ENCODE measurements around the gene ASCL3. TPM values are rescaled to one million over a fixed set of nuclear protein-coding genes. Genes with fewer than 3 reads are reported as not detected.
A peak's percentile ranks its signal among the peaks of the same experiment; 100 is the strongest.

ASCL3 gene
- total RNA-seq, 1 donor, result not detected

GRCh38 chr11:8934742-8935488 is 7.9 kb downstream of the ASCL3 start:
- no peaks in the 10 kb centered on the region for H3K36me3 ChIP-seq (ENCODE audit: insufficient read depth, low read length)
- H3K79me2 ChIP-seq (ENCODE audit: insufficient read depth, low read length), result no peaks in the 10 kb centered on the region
- TF ChIP-seq CTCF (IDR thresholded peaks at IDR 0.05; ENCODE audit: extremely low read depth, low read depth, low read length), result no peak
- no peaks in the 10 kb centered on the region for H4K20me1 ChIP-seq (ENCODE audit: insufficient read depth, low read length)
- H3K9me3 ChIP-seq (ENCODE audit: low read depth, low read length), result no peaks in the 10 kb centered on the region
- peaks cover 8% of the 10 kb centered on the region for H3K4me1 ChIP-seq (ENCODE audit: insufficient read depth, low read length)
- peak overlapping the region; percentile 48 for H3K4me2 ChIP-seq (ENCODE audit: insufficient read depth, low read length)
- H3K4me3 ChIP-seq (ENCODE audit: insufficient read depth, low read length), result no peak overlapping the region
- no peaks in the 10 kb centered on the region for H3K27me3 ChIP-seq (ENCODE audit: insufficient read depth, low read length)
- DNase-seq (ENCODE audit: insufficient read length, low spot score, missing footprints), result peak; percentile 89
- no peak overlapping the region for H3K27ac ChIP-seq (ENCODE audit: low read depth, low read length)
- H2AFZ ChIP-seq (ENCODE audit: low read length), result no peak overlapping the region

DNA sequence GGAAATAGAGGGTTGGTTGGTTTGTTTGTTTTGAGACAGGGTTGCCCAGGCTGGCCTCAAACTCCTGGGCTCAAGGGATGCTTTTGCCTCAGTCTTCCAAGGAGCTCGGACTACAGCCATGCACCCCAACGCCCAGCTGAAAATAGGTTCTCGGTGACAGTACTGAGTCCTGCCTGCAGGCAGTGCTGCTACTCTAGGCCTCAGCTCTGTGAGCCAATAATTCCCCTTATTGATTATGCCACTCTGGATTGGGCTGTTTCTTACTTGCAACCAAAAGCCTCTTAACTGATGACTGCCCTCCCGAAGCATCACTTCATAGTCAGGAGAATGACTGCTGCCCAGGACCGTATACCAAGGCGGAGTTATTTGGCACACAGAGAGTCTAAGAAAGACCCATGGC is 8.9 kb downstream of the ASCL3 start:
- Histone ChIP-seq H3K27me3 (ENCODE audit: insufficient read depth, low read length) (no peaks in the 10 kb centered on the region), H3K79me2 (ENCODE audit: insufficient read depth, low read length) (no peaks in the 10 kb centered on the region), H2AFZ (ENCODE audit: low read length) (peak overlapping the region; percentile 11), H3K9me3 (ENCODE audit: low read depth, low read length) (no peaks in the 10 kb centered on the region), H3K36me3 (ENCODE audit: insufficient read depth, low read length) (no peaks in the 10 kb centered on the region), H4K20me1 (ENCODE audit: insufficient read depth, low read length) (no peaks in the 10 kb centered on the region), H3K4me1 (ENCODE audit: insufficient read depth, low read length) (peaks cover 8% of the 10 kb centered on the region), H3K4me2 (ENCODE audit: insufficient read depth, low read length) (no peak overlapping the region), H3K4me3 (ENCODE audit: insufficient read depth, low read length) (no peak overlapping the region), H3K27ac (ENCODE audit: low read depth, low read length) (no peak overlapping the region)
- peak; percentile 22 for TF ChIP-seq CTCF (IDR thresholded peaks at IDR 0.05; ENCODE audit: extremely low read depth, low read depth, low read length)
- no peak for DNase-seq (ENCODE audit: insufficient read length, low spot score, missing footprints)

DNA sequence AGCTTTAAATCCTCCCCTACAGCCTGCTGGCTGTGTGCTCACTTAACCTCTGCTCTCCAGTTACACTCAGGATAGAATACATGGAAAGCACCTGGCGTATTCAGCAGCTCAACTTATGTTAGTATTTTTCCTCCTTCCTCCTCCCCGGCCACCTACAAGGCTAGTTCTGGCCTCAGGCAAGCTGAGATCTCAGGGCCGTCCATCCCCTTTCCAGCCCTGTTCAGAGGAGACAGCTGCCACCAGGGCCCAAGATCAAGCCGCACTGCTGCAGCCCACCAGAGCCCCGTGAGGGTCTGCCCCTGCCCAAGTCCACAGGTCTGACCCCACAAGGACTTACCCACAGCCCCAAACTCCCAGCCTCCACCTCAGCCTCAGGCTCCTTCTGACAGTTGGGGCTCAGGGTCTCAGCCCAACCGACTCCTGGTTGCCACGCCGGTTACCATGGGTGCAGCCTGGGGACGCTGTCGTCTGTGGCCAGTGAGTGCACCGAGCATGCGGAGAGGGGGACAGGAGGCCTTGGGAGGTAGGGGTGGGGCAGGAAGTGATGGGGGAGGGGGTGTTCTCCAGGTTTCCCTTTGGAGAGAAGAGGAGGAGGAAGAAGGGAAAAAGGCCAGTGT is 10.1 kb downstream of the ASCL3 start, which contains the start of gene C11orf16:
Gene C11orf16 (minus strand): TSS at position 384 of the 617 bp plus-strand sequence. CDS start 639 bp downstream, outside the sequence.
- no peak for DNase-seq (ENCODE audit: insufficient read length, low spot score, missing footprints)
- H3K4me1 ChIP-seq (ENCODE audit: insufficient read depth, low read length), result peaks cover 12% of the 10 kb centered on the region
- no peak within 1 kb of the TSS for H3K4me2 ChIP-seq (ENCODE audit: insufficient read depth, low read length)
- peak within 1 kb of the TSS; percentile 11 for H2AFZ ChIP-seq (ENCODE audit: low read length)
- no peak for TF ChIP-seq CTCF (IDR thresholded peaks at IDR 0.05; ENCODE audit: extremely low read depth, low read depth, low read length)
- no peaks in the 10 kb centered on the region for H3K79me2 ChIP-seq (ENCODE audit: insufficient read depth, low read length)
- H3K4me3 ChIP-seq (ENCODE audit: insufficient read depth, low read length), result no peak within 1 kb of the TSS
- no peaks in the 10 kb centered on the region for H4K20me1 ChIP-seq (ENCODE audit: insufficient read depth, low read length)
- H3K27me3 ChIP-seq (ENCODE audit: insufficient read depth, low read length), result no peaks in the 10 kb centered on the region
- H3K9me3 ChIP-seq (ENCODE audit: low read depth, low read length), result no peaks in the 10 kb centered on the region
- no peak within 1 kb of the TSS for H3K27ac ChIP-seq (ENCODE audit: low read depth, low read length)
- no peaks in the 10 kb centered on the region for H3K36me3 ChIP-seq (ENCODE audit: insufficient read depth, low read length)

DNA sequence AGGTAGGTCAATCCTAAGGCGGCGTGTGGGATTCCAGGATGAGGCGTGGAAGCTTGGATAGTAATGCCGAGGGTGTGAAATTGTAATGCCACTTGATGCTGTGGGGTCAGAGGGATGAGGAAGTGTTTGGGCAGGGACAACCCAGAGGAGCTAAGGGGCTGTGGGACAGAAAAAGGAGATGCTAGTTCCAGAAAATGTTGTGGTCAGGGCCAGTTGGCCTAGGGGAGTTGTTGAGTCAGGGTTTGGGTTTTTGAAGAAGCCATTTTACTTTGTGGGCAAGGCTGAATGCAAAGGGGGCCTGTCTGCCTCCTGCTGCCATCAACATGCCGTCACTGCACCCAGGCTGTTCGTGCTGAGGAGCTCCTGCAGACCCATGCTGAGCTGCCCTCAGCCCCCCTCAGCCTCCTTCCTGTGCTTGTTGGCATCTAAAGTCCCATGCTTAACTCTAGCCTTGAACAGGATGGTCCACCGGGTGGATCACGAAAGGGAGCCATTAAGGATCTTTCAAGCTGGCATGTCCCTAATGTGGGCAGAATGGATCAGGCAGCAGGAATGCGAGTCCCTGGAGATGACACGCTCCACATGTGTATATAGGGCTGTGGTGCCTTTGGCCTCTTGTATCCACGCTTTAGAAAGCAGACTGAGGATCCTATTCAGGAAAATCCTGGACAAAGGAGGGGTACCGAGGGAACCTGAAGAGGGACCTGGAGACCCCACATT is 12.2 kb downstream of the ASCL3 start:
- H2AFZ ChIP-seq (ENCODE audit: low read length), result peak overlapping the region; percentile 56
- H3K4me2 ChIP-seq (ENCODE audit: insufficient read depth, low read length), result peak overlapping the region; percentile 11
- H3K79me2 ChIP-seq (ENCODE audit: insufficient read depth, low read length), result no peaks in the 10 kb centered on the region
- H3K4me3 ChIP-seq (ENCODE audit: insufficient read depth, low read length), result no peak overlapping the region
- H3K36me3 ChIP-seq (ENCODE audit: insufficient read depth, low read length), result no peaks in the 10 kb centered on the region
- DNase-seq (ENCODE audit: insufficient read length, low spot score, missing footprints), result peak; percentile 82
- H3K27ac ChIP-seq (ENCODE audit: low read depth, low read length), result no peak overlapping the region
- peaks cover 12% of the 10 kb centered on the region for H3K4me1 ChIP-seq (ENCODE audit: insufficient read depth, low read length)
- TF ChIP-seq CTCF (IDR thresholded peaks at IDR 0.05; ENCODE audit: extremely low read depth, low read depth, low read length), result no peak
- H3K27me3 ChIP-seq (ENCODE audit: insufficient read depth, low read length), result no peaks in the 10 kb centered on the region
- no peaks in the 10 kb centered on the region for H3K9me3 ChIP-seq (ENCODE audit: low read depth, low read length)
- no peaks in the 10 kb centered on the region for H4K20me1 ChIP-seq (ENCODE audit: insufficient read depth, low read length)
